Ramos (cell line): Measurements from ENCODE around the gene CDON.
"Not testable (repeated sequence)": the region's sequence is repeated elsewhere in the genome, so short reads cannot be mapped to it uniquely, and the experiment has no call there.

Source experiments
- in situ Hi-C: fragments of 300-500 bp; cut with MboI; formaldehyde crosslinking; loops from one replicate; pipeline ENCODE4 v1.14.3; 2022; ENCODE audit warnings: low sequenced_read_pairs; ENCODE audit not compliant: unreplicated experiment

CDON gene

GRCh38 chr11:126007238-126007637, 55.4 kb downstream of the CDON start:
- in situ Hi-C loops, result no loop called here

- in situ Hi-C loops, result no loop called here
Observed at GRCh38 chr11:126006068-126006467, 56.6 kb downstream of the CDON start.

- in situ Hi-C loops, result no loop called here
Observed at GRCh38 chr11:126002181-126002580, 60.5 kb downstream of the CDON start.

- in situ Hi-C loops, result no loop called here
Observed at GRCh38 chr11:125999234-125999880, 63.3 kb downstream of the CDON start.

- in situ Hi-C loops, result no loop called here
Observed at GRCh38 chr11:125998267-125998666, 64.4 kb downstream of the CDON start.

GRCh38 chr11:125995313-125995712, 67.4 kb downstream of the CDON start:
- in situ Hi-C loops, result no loop called here

DNA sequence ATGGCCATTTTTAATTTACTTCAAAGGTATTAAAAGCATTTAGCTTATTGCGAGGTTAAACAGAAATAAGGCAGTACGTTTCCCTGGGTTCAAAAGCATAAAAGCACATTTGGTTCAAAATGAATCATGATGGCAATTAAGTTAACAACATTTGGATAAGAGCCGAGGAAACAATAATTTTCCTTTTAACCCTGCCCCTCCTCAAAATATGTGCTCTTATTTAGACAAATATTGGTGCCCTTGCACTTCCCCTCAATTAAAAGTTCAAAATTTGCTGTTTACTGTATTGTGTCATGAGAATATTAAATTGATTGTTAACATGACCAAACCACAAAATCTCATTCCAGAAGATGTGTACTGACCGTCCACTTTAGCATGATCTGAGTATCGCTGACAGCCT, 68.2 kb downstream of the CDON start:
- in situ Hi-C loops, result no loop called here

- in situ Hi-C loops, result no loop called here
Observed at GRCh38 chr11:125992893-125993292, 69.8 kb downstream of the CDON start.

DNA sequence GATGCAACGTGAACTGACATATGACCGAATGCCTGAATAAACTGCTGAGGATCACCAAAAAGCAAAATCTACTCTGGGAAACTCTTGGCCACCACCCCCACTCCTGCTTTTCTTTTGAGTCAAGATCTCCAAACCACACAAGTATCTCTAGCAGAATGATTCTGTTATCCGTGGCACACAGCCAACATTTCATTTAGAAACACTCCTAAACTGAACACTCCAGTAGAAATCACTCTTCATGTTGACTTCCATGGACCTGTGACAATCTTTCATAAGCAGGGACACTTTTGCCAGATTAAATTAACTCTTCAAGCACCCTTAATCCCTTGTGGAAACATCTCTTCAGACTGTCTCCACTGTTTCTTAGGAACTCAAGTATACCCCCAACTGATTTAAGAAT, 72.4 kb downstream of the CDON start:
- in situ Hi-C loops, result no loop called here

DNA sequence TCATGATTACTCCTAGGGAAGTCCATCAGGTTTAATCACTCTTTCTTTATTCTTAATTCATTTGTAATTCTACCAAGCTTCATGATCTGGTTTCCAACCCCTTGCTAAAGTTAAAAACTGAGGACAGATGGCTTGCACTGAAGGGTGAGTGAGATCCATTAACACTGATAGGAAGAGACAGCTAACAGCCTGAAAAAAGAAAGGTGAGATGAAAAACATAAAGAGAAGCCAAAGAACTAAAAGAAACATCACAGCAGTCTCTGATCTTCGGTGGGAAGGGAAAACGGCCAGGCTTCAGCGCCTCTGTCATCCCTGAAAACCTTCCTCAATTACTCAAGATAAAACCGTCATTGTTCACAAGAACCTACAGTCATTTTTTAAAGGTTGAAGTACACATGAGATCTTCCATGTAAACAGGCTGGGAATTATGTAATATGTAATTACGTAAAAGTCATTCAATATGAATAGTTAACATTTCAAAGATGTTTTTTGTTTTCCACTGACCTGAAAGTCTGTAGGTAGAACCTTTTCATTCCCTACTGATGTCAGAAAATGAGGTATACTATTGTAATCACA, 75.5 kb downstream of the CDON start:
- in situ Hi-C loops, result no loop called here

- in situ Hi-C loops, result not testable (repeated sequence)
Observed at GRCh38 chr11:125985956-125986355, 76.7 kb downstream of the CDON start.

- in situ Hi-C loops, result no loop called here
Observed at GRCh38 chr11:125982348-125982730, 80.3 kb downstream of the CDON start.

GRCh38 chr11:125980436-125980835, 82.2 kb downstream of the CDON start:
- in situ Hi-C loops, result no loop called here

DNA sequence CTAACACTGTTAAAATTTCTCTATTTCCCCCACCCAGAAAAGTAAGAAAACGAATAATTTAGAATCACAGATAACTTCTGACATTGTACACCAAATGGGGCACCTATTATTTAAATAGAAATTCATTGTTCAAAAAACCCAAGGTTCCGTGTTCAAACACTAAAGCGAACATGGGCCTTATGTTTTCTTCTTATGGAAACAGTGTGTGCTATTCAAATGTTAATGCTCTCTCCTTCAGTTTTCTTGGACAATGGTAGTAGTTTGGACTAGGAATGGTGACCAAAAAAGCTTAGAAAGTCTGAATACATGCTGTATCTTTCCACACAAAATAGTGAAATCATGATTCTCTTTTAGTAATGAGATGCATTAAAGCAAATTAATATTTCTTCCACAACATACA, 83.2 kb downstream of the CDON start:
- in situ Hi-C loops, result no loop called here

GRCh38 chr11:125978778-125979407, 83.8 kb downstream of the CDON start:
- in situ Hi-C loops, result no loop called here

- in situ Hi-C loops, result no loop called here
Observed at GRCh38 chr11:125978181-125978716, 84.4 kb downstream of the CDON start.

GRCh38 chr11:125977333-125977732, 85.3 kb downstream of the CDON start:
- in situ Hi-C loops, result no loop called here

- in situ Hi-C loops, result no loop called here
Observed at GRCh38 chr11:125976156-125976555, 86.5 kb downstream of the CDON start.

DNA sequence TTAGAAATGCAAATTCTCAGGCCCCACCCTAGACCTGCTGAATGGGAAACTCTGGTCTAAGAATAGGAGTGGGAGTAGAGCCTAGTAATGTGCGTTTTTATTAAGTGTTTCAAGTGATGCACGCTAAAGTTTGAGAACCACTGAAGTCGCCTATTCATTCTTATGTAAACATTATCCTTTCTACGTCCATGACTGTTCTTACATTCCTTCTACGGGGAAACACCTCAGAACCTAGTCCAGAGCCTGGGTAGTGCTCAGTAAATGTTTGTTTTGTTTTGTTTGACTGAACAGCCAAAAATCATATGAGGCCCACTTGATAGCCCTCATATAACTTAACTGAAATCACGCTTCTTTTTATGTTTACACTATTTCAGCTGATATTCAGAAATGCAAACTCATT, 87.0 kb downstream of the CDON start:
- in situ Hi-C loops, result no loop called here

- in situ Hi-C loops, result no loop called here
Observed at GRCh38 chr11:125974284-125974683, 88.4 kb downstream of the CDON start.

DNA sequence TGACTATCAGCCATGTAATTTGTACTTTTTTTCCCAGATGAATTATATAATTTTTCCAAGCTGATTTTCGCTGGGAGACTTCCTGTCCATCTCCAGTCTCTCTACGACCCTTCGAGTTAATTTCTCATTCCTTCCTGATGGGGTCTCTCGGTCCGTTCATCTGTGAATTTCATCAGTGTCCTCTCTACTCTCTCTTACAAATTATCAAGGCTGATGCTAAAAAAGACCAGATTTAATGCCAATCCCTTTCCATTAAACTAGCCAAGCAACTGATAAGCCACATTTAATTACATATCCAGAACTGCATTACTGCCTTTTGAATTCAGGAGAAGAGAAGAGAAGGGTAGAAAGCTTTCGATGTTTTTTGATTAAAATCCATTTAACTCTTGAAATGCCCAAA, 91.0 kb downstream of the CDON start:
- in situ Hi-C loops, result no loop called here

DNA sequence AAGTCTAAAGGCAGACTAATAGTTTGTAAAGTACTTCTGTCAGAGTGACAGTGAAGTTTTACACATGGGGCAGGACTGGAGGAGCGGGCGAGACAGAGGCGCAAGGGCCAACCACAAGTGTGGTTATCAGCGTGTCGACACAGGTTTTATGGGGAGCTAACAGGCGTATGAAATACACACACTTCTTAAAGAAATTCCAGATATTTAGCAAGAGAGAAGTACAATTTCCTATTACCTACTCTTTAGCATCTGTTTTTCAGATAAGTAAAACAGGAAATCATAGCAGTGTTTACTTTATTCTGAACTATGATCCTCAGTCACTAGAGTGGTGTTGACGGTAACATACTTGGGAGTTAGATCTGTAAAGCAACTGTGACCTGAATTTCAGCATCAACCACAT, 94.3 kb downstream of the CDON start:
- in situ Hi-C loops, result no loop called here
